ENCODE results near the gene GRIK3.
"Not testable (repeated sequence)": the region's sequence is repeated elsewhere in the genome, so short reads cannot be mapped to it uniquely, and the experiment has no call there.

GRCh38 chr1:36909359-36909758 lies 125.0 kb downstream of the GRIK3 start:
- not testable (repeated sequence) for TF ChIP-seq CTCF (IDR thresholded peaks at IDR 0.05; ENCODE audit: low read depth, low read length); EZH2phosphoT487 (IDR thresholded peaks at IDR 0.05; ENCODE audit: low read depth)
